HPDE6-E6E7 (cell line): Measurements from ENCODE around the gene ZNF580.

Experiments used
- DNase-seq: peaks from one replicate; pipeline ENCODE4 v3.0.0; 2011; ENCODE audit warnings: missing footprints; ENCODE audit errors: extremely low spot score

ZNF580 gene

DNA sequence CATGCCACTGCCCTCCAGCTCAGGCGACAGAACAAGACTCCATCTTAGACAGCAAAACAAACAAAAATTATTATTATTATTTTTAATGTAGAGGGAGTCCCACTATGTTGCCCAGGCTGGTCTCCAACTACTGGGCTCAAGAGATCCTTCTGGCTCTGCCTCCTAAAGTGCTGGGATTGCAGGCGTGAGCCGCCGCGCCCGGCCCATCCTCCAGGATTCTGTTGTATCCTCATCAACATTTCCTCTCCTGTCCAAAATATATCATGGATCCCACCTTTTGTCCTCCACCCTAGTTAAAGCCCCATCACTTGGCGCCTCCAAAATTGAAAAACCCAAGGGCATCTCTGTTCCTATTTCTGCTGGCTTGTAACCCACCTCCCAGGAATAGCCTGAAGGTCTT is 17.7 kb upstream of the ZNF580 start:
- DNase-seq = no peak

DNA sequence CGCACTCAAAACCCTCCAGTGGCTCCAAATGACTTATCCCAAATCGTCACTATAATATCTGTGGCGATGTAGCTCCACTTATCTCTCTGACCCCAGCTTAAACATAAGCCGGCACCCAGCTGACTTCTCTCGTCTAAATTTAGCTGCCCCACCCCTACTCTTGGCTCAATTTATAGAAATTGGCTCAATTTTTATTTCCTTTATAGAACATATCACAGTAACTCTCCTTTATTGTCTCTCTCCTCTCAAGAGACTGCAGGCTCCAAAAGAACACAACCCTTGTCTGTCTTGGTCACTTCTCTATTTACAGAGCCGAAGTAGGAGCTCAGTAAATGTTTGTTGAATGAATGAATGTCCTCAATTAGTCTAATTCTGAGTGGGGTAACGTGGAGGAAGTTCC is 17.2 kb upstream of the ZNF580 start:
- DNase-seq = no peak

DNA sequence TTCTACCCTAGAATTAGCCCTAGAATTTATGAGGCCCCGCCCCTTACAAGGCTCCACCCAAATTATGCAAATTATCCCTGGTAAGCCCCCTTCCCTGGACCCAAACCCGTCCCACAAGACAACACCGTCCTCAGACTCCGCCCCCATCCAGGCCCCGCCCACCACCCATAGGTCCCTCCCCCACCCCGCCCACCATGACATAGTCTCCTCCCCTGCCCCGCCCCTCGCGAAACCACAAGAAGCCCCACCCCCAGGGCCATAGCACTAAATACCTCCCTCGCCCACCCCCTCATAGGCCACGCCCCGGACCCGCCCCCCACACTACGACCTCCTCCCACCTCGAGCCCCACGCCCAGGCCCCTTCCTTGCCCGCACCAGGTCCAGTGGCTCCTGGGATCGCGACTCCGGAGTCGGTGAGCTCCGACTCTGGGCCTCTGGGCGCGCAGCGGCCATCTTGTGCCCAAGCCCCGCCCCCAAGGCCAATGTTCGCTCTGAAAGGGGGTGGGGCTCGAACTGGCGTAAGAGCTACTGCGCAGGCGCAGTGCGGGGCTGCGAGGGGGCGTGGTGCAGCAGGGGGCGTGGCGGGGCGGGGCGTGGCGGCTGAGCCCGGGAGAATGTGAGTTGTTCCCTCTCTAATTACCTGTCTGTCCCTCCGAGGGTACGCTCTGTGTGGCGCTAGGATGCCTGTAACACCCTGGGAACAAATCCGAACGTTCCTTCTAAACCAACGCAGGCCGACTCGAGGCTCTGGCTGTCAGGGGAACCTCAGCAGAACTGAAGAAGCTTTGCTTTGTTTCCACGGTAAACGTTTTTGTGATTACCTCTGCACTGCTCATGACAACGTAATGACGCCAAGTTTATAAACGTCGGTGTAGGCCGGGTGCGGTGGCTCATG is 16.4 kb upstream of the ZNF580 start, which contains the start of gene ZNF784:
ZNF784 (minus strand) TSS at position 458 of the 895 bp plus-strand sequence; CDS start at position 453, 5 bp downstream.
- DNase-seq = peak; percentile 78

DNA sequence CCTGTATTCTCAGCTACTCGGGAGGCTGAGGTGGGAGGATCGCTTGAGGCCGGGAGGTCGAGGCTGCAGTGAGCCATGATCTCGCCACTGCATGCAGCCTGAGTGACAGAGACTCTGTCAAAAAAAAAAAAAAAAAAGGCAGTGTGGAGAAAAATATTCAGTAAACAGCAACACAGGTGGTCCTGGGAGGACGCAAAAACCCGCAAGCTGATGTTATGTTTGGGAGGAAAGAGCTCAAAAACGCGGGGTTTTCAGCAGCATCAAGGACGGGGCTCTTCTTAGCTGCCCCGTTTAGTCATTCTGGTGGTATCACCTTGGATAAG is 15.8 kb upstream of the ZNF580 start:
- no peak for DNase-seq

DNA sequence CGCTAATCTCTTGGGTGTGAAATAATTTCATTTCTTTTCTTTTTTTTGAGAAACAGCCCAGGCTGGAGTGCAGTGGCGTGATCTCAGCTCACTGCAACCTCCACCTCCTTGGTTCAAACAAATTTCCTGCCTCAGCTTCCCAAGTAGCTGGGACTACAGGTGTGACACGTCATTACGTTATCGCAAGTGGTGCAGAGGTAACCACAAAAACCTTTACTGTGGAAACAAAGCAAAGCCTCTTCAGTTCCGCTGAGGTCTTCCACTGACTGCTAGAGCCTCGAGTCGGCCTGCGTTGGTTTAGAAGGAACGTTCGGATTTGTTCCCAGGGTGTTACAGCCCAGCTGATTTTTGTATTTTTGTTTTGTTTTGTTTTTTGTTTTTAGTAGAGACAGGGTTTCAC is 14.5 kb upstream of the ZNF580 start:
- DNase-seq = no peak

DNA sequence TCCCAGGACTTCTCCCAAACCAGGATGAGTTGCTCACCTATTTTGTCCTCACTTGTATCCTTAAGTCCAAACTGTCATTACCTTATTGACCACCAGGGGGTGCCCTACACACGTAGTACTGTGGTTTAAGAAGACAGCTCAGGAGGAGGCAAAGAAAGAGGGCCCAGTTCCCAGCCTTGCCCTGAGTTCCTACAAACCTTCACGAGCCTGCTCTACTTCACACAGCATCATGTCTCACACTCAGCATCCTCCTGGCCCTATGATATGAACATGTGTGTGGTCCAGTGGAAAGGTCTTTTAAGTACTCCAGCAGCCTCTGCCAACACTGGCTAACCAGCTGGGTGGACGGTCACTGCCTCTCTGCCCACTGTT is 8.4 kb upstream of the ZNF580 start:
- DNase-seq = peak; percentile 36

DNA sequence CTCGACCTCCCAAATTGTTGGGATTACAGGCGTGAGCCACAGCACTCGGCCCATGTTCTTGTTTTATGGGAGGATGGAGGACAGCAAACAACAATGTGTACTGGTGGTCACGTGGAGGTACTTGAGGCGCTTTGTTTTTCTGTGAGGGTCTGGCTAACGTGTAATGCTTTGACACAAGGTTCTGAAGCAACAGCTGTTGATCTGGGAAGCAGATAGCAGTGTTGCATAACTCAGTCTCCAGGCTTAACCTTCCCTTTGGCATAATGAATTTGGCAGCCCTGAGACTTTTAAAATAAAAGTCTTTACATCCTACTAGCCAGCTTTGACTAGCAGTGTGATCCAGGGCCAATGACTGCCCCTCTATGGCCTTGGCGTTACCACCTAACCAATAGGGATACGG is 6.9 kb upstream of the ZNF580 start:
- DNase-seq = no peak

DNA sequence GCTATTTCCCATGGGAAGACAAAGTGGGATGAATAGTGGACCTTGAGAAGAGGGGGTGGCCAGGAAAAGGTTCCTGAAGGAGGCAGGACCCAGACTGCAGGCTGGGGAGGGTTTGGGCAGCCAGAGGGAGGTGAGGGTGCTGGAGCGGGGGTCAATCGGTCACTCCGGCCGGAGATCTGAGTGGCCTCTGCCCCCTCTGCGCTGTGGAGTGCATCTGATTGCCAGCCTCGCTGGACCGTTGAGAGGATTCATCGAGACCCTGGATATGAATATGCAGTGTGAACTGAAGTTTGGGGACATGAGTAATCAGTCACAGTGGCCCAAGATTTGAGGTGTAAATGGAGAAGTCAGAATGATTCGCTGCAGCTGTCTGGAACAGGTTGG is 5.5 kb upstream of the ZNF580 start:
- no peak for DNase-seq

DNA sequence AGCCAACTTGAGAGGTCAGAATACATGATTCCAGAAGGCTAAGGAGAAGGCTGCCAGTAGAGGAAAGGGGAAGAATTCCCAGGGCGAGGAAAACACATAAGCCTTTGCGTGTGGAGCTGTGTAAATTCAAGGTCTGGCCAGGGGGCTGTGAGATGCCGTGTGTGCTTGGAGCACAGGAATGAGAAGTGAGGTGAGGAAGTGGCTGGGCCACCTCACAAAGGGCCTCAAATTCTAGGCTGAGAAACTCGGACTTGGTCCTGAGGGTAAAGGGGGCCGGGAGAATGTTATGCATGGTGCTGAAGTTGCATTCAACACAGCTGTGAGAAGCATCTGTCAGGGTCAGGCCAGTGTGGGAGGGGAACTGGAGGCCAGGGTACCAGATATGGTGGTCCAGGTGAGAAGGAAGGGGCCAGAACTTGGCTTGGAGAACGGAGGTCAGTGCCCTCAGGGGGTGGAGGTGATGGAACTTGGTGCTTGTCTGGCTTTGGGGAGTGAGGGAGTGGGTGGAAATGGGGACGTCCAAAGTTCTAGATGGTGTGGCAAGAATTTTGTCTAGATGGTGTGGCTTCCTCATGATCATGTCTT is 4.9 kb upstream of the ZNF580 start:
- no peak for DNase-seq

DNA sequence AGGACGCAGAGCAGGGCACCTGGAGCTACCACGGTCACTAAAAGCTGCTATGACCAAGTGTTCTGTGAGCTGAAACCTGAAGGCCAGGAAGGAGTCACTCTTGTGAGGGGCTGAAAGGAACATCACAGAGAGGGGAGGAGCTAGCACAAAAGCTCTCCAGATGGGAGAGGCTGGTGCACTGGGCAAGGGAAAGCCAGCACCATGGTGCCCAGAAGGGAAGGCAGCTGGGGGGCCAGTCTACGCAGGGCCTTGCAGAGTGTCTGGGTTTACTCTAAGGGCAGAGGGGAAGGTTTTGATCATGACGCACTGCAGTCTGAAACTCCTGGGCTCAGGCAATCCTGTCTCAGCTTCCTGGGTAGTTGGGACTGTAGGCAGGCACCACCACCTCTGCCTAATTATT is 4.1 kb upstream of the ZNF580 start:
- no peak for DNase-seq

DNA sequence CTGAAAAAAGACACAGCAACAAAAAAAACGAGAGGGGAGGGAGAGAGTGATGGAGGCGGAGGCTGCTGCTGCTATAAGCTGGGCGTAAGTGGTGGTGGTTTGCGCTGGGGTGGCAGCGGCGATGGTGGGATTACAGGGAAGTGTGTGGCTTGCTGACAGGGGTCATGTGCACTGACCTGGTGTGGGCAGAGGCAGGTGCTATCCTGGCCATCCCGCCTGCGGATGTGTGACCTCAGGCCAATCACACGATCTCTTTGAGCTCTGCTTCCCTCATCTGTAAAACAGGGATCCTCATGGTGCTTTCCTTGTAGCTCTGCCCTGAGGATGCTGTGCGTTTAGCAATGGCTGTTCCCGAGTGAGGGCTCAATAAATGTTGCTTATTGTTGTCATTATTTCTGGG is 3.3 kb upstream of the ZNF580 start:
- no peak for DNase-seq

DNA sequence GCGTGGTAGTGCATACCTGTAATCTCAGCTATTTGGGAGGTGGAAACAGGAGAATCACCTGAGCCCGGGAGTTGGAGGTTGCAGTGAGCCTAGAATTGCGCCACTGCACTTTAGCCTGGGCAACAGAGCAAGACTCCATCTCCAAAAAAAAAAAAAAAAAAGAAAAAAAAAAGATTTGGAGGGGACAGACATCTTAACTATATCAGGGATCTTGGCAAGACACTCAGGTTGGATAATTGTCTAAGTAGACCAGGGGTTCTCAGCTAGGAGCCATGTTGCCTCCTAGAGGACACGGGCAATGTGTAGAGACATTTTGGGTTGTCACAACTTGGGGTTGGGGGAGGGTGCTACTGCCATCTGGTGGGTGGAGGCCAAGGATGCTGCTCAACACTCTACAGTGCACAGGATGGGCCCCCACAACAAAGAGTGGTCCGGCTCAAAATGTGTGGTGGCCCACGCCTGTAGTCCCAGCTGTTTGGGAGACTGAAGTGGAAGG is 1.9 kb upstream of the ZNF580 start:
- no peak for DNase-seq

DNA sequence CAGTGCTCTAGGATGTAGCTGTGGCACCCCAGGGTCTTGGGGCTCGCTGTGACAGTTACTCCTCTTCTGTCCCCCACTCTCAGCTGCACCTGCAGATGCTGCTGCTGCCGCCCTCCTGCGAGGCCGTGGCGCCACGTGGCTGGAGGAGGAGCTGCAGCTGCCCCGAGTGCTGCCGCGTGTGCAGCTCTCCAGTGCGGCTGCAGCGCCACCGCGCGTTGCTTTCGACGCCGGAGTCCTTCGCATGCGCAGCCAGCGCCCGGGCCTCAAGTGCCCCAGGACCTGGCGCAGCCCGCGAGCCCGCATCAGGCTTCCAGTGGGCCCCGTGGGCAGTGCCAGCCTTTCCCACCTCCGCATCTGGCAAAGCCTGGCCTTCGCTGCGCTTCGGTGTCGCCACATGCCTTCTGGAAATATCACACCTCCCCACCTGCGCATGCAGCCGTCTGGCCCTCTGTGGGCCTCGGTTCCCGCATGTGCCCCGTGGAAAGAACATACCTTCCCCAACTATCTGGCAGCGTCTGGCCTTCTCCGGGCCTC is 692 bp upstream of the ZNF580 start:
- DNase-seq = peak; percentile 80

DNA sequence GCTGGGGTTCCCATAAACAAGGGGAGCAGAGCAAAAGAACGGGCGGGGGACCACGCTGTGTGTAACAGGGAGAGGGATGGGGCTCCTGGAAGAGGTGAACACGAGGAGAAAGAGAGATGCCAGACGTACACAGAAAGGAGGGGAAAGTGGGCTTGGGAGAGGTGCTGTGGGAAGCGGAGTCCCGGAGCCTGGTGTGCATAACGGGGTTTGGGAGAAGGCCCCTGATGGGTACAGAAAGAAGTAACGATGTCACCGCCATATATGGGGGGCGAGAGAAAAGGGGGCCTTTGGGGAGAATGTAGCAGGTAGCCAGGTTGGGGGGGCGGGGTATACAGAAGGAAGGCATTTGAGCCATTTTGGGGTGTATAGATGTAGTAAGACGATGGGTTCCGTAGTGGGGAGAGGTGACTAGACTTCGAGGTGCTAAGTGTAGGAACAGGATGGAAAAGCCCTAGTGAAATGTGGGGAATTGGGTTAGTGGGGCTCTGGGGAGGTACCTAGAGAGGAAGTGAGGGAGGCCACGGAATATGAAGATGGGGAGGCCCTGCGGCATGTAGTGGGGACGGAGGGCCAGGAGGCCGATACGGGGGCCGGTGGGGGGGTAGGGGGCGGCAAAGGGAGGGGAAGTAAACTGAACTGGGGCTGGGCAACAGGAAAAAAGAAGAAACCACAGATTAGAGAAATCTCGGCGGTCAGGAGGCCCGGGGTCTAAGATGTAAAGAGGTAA is 787 bp downstream of the ZNF580 start:
- no peak for DNase-seq

DNA sequence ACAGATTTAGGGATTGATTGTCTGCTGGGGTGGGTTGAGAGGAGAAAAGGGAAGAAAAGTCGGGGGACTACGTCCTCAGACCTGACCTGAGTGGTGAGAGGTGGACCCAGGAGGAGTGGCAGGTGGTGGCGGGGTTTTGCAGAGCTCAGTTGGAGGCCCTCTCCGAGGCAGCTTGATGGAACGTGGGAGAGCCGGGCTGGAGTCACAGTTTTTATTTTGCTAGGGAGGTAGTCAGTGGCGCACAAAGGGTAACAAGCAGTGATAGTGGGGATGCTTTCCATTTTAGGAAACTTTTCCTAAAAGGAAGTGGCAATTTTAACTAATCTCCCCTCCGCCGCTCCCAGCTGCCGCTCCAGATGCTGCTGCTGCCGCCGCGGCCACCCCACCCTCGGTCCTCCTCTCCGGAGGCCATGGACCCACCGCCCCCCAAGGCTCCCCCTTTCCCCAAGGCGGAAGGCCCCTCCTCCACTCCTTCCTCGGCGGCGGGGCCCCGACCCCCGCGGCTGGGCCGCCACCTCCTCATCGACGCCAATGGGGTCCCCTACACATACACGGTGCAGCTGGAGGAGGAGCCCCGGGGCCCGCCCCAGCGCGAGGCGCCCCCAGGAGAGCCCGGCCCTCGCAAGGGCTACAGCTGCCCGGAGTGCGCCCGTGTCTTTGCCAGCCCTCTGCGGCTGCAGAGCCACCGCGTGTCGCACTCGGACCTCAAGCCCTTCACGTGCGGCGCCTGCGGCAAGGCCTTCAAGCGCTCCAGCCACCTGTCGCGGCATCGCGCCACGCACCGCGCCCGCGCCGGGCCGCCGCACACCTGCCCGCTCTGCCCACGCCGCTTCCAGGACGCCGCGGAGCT is 1.6 kb downstream of the ZNF580 start:
- DNase-seq = no peak

DNA sequence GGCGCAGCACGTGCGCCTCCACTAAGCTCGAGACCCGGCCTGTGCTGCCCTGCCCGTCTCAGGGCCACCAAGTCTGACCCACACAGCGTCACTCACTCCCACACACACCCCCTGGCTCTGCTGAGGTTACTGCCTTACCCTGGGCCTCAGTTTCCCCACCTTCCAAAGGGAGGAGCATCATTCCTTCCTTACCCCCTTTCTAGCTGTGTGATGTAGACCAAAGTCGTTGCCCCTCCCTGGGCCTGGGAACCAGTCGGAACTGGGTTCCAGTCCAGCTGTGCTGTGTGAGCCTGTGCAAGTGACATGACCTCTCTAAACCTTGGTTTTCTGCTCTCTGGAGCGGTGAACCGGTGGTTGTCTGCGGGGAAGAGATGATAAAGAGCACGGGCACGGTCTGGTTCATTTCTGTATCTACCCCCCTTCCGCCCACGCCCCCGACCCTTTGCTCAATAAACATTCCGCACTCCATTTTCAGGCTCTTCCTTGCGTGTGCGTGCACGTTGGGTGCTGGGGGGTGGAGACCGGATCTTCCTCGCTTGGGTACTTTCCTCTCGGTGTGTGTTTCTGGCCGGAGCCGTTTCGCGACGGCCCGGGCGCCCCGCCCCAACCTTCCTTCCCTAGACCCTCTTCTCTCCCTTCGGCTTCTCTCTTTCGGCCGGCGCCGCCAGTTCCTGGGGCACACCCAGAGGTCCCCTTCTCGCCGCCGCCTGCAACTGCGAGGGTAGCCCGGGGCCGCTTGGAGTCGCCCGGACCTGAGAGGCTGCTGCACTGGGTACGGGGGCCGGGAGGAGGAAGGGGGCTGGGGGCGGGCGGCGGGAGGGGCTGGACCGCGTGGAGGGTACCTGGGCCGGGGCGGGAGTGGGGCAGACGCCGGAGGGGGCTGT is 2.4 kb downstream of the ZNF580 start, which contains the start of gene ZNF581:
ZNF581 (plus strand) TSS at position 647 of the 884 bp plus-strand sequence. CDS start 923 bp downstream, outside the sequence.
- peak; percentile 73 for DNase-seq

DNA sequence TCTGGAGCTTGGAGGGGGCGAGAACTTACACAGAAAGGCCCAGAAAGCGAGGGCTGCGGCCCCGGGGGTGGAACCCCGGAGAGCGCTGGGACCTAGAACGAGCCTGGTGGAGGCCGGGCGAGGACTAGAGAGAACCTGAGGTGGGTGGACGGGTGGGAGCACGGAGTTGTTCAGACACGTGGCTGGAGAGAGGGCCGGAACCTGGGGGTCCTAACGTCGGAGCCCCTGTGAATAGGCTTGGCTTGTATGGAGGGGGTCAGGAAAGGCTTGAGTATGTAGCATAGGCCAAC is 3.0 kb downstream of the ZNF580 start:
- no peak for DNase-seq

DNA sequence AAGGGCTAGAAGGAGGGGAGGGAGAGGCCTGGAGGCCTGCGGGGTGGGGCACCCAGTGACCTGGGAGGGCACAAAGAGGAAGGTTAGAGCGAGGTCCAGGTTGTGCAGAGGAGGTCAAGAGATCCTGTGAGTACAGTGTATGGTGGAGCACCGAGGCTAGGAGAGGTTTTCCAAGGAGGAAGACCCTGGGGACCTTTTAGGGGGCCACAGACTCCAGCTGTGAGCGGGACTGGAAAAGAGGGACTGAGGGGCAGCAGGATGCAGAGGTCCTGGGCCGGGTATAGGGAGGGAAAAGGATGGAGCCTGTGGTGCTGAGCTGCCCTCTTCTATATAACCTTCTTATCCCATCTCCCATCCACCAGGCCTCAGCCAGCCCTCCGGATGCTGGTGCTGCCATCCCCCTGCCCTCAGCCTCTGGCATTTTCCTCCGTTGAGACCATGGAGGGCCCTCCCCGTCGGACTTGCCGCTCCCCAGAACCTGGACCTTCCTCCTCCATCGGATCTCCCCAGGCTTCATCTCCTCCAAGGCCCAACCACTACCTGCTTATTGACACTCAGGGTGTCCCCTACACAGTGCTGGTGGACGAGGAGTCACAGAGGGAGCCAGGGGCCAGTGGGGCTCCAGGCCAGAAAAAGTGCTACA is 3.5 kb downstream of the ZNF580 start:
- DNase-seq = no peak

DNA sequence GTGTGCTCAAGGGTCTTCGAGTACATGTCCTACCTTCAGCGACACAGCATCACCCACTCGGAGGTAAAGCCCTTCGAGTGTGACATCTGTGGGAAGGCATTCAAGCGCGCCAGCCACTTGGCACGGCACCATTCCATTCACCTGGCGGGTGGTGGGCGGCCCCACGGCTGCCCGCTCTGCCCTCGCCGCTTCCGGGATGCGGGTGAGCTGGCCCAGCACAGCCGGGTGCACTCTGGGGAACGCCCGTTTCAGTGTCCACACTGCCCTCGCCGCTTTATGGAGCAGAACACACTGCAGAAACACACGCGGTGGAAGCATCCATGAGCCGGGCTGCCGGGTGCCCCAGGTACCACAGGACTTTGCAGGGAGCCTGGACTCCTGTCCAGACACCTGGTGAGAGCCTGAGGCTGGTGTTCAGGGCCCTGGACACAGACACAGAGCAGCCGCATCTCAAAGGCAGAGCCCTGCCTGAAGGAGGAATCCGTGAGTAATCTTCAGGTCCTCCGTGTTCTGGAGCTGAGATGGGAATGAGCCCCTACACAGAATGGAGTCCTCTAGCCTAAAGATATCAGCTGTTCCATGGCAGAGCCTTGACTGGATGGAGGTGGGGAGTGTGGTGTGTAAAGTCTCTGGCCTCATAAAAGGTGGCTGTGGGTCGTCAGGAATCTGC is 4.2 kb downstream of the ZNF580 start:
- no peak for DNase-seq

DNA sequence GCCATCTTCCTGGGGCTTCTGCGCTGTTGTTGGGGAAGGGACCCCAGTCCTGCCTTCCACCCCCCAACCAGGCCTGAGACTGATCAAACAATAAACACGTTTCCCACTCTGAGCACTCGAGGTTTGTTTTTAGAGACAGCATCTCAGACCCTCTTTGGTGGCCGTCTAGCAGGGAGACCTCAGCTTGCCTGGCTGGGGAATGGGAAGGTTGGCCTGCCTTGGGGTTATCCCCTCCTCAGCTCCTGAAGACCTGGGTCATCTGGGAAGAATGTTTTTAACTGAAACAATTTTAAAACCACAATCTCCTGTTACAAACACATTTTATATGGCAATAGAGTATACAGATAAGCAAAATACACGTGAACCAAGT is 4.7 kb downstream of the ZNF580 start:
- no peak for DNase-seq
